GM23338 (cell line): ENCODE results near the gene KDM4B.

Experiments used
- CTCF ChIP-seq, 2 experiments: fragments of 200-600 bp in 1 of 2; sonication (generic) in 1 of 2; conservative IDR thresholded peaks; 2 replicates each; pipeline versions ENCODE4 v1.5.1 to v1.6.1; 2016 to 2017; ENCODE audit warnings: antibody characterized with exemption in 2 of 2, low read depth in 2 of 2, mild to moderate bottlenecking in 2 of 2, moderate library complexity in 1 of 2
- ETS1 ChIP-seq: IDR thresholded peaks from 2 replicates; pipeline ENCODE4 v1.6.1; 2016; ENCODE audit warnings: antibody characterized with exemption
- POLR2AphosphoS5 ChIP-seq: IDR thresholded peaks from 2 replicates; pipeline ENCODE4 v1.6.1; 2016; ENCODE audit warnings: antibody characterized with exemption, low read depth

GRCh38 chr19:5011476-5012238 lies 42.7 kb downstream of the KDM4B start:
- TF ChIP-seq CTCF (conservative IDR thresholded peaks at IDR 0.05; ENCODE audit: low read depth in 2 of 2) = no peak
- TF ChIP-seq ETS1 = no peak
- no peak for TF ChIP-seq POLR2AphosphoS5
